Testis (tissue), 2 donors: ENCODE data around the gene KHSRP.

Experiments used
- POLR2A ChIP-seq: fragments of 450-650 bp; IDR thresholded peaks from one replicate; pipeline ENCODE4 v1.6.1; 2017; ENCODE audit warnings: antibody characterized with exemption, mild to moderate bottlenecking, moderate library complexity
- TF ChIP-seq, protein P1 (sequence below), 3 experiments: fragments of 450-650 bp in 2 of 3; fragments of 200-600 bp in 1 of 3; sonication (generic) in 1 of 3; IDR thresholded peaks; one replicate each; pipeline ENCODE4 v1.5.1; 2016 to 2019; ENCODE audit warnings: antibody characterized with exemption in 3 of 3, mild to moderate bottlenecking in 2 of 3, moderate library complexity in 1 of 3

DNA sequence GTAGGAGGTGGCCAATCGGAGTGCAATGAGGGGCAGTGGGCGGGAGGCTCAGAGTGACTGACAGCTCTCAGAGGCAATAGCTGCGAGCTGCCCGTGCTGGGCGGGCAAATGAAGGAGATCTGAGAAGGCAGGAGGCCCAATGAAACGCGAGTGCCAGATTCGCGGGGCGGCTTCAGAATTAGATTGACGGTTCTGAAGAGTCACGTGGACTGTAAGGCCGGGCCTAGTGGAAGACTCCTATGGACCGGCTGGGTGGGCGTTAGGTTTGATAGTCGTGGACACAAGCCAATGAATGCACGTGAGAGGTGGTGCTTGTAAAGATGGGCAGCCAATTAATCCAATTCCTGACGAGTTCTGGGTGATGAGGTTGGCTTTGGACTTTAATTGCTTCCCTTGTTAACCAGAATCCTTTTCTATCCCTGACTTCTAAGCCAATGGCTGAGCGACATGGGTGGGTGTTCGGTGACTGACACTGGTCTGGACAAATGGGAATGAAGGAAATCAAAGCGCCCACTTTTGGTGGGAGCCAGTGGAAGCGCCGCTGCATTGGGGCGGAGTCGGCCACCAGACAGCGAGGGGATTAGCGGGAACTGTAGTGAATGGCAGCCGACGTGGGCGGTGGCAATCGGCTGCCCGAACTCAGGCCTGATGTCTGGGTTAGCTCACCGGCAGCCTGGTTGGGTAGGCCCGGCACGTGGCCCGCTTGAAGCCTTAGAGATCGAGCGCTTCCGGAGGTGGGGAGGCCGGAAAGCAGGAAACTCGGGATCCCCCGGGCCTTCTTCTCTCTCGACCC is 524 bp upstream of the KHSRP start:
- TF ChIP-seq, protein P1, sequence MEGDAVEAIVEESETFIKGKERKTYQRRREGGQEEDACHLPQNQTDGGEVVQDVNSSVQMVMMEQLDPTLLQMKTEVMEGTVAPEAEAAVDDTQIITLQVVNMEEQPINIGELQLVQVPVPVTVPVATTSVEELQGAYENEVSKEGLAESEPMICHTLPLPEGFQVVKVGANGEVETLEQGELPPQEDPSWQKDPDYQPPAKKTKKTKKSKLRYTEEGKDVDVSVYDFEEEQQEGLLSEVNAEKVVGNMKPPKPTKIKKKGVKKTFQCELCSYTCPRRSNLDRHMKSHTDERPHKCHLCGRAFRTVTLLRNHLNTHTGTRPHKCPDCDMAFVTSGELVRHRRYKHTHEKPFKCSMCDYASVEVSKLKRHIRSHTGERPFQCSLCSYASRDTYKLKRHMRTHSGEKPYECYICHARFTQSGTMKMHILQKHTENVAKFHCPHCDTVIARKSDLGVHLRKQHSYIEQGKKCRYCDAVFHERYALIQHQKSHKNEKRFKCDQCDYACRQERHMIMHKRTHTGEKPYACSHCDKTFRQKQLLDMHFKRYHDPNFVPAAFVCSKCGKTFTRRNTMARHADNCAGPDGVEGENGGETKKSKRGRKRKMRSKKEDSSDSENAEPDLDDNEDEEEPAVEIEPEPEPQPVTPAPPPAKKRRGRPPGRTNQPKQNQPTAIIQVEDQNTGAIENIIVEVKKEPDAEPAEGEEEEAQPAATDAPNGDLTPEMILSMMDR (IDR thresholded peaks at IDR 0.05) = peak in 1 of 3 experiments; percentile 1
- TF ChIP-seq POLR2A = no peak
